IMR-90 (cell line): Measurements from ENCODE around the gene ZFYVE28. TPM values are rescaled to one million over a fixed set of nuclear protein-coding genes. Genes with fewer than 3 reads are reported as not detected.

Source experiments
- ATAC-seq: fragments of 200-7000 bp; cut with Tn5 transposase; 2 replicates; pipeline ENCODE4 v1.9.1; 2020; ENCODE audit warnings: low read depth, mild to moderate bottlenecking, moderate library complexity
- BruUV-seq: library from RNA; stranded (reverse); fragments of 400-500 nt; replicated peaks from 2 replicates; lab custom pipeline; 2021; lab: Mats Ljungman, UMichigan
- CTCF ChIA-PET: fragments of 300-600 bp; formaldehyde crosslinking; extraction: SDS; loops from one replicate; lab custom pipeline; 2021; ENCODE audit warnings: antibody characterized with exemption; lab: Yijun Ruan, JAX
- POLR2A ChIA-PET: fragments of 300-600 bp; sonication (Branson Sonifier 250); formaldehyde crosslinking; loops from one replicate; lab custom pipeline; 2022; ENCODE audit warnings: antibody characterized with exemption; ENCODE audit not compliant: unreplicated experiment; lab: Charles Lee
- DNase-seq: peaks from one replicate; pipeline ENCODE4 v3.0.0; 2013
- H2AFZ ChIP-seq: replicated peaks from 2 replicates; pipeline ENCODE3; 2013; ENCODE audit warnings: low read length, mild to moderate bottlenecking; ENCODE audit not compliant: poor library complexity
- H2AK5ac ChIP-seq: 2 replicates; pipeline ENCODE4 v1.6.1; 2013; ENCODE audit warnings: low read depth, low read length, inconsistent platforms
- H2AK9ac ChIP-seq: replicated peaks from 2 replicates; pipeline ENCODE3; 2013; ENCODE audit warnings: mild to moderate bottlenecking, low read depth, low read length, moderate library complexity; ENCODE audit not compliant: poor library complexity
- H2BK120ac ChIP-seq: 2 replicates; pipeline ENCODE4 v1.6.1; 2013; ENCODE audit warnings: low read depth, low read length, inconsistent platforms
- H2BK15ac ChIP-seq: 3 replicates; pipeline ENCODE4 v1.6.1; 2013; ENCODE audit warnings: low read depth, low read length, inconsistent platforms
- H2BK20ac ChIP-seq: 2 replicates; pipeline ENCODE4 v1.6.1; 2013; ENCODE audit warnings: low read depth, mild to moderate bottlenecking, inconsistent platforms, low read length, moderate library complexity
- H2BK5ac ChIP-seq: 2 replicates; pipeline ENCODE4 v1.6.1; 2013; ENCODE audit warnings: mild to moderate bottlenecking, low read depth, low read length, inconsistent platforms; ENCODE audit not compliant: poor library complexity, severe bottlenecking
- H3K14ac ChIP-seq: replicated peaks from 2 replicates; pipeline ENCODE4 v1.6.1; 2013; ENCODE audit warnings: low read depth, low read length, inconsistent platforms
- H3K18ac ChIP-seq: 2 replicates; pipeline ENCODE4 v1.6.1; 2013; ENCODE audit warnings: low read depth, low read length, control low read depth
- H3K23ac ChIP-seq: 2 replicates; pipeline ENCODE4 v1.6.1; 2013; ENCODE audit warnings: low read depth, low read length, inconsistent platforms
- H3K27ac ChIP-seq: 2 replicates; pipeline ENCODE4 v1.5.1; 2013; ENCODE audit warnings: mild to moderate bottlenecking, control low read depth, low read length; ENCODE audit not compliant: insufficient read depth
- H3K27me3 ChIP-seq: 2 replicates; pipeline ENCODE4 v1.6.1; 2013; ENCODE audit warnings: low read length; ENCODE audit not compliant: control insufficient read depth, insufficient read depth
- H3K36me3 ChIP-seq: 2 replicates; pipeline ENCODE4 v1.6.1; 2013; ENCODE audit warnings: low read length, mixed read lengths; ENCODE audit not compliant: control insufficient read depth, insufficient read depth
- H3K4ac ChIP-seq: 2 replicates; pipeline ENCODE4 v1.6.1; 2013; ENCODE audit warnings: low read depth, low read length, inconsistent platforms
- H3K4me1 ChIP-seq: 2 replicates; pipeline ENCODE4 v1.6.1; 2013; ENCODE audit warnings: low read length, mixed read lengths; ENCODE audit not compliant: control insufficient read depth, insufficient read depth
- H3K4me2 ChIP-seq: 2 replicates; pipeline ENCODE4 v1.6.1; 2013; ENCODE audit warnings: low read depth, mild to moderate bottlenecking, control low read depth, low read length, moderate library complexity
- H3K4me3 ChIP-seq: 2 replicates; pipeline ENCODE4 v1.5.1; 2013; ENCODE audit warnings: low read depth, mild to moderate bottlenecking, control low read depth, low read length, moderate library complexity; ENCODE audit not compliant: insufficient read depth
- H3K56ac ChIP-seq: 2 replicates; pipeline ENCODE4 v1.6.1; 2013; ENCODE audit warnings: low read length, inconsistent platforms; ENCODE audit not compliant: insufficient read depth; ENCODE audit errors: extremely low read depth
- H3K79me1 ChIP-seq, 2 experiments: 2 replicates each; pipeline ENCODE4 v1.6.1; 2013; ENCODE audit warnings: low read length in 2 of 2, inconsistent platforms in 1 of 2, low read depth in 1 of 2
- H3K9ac ChIP-seq: 2 replicates; pipeline ENCODE4 v1.6.1; 2013; ENCODE audit warnings: low read depth, low read length, control low read depth
- H3K9me1 ChIP-seq: 2 replicates; pipeline ENCODE4 v1.6.1; 2013; ENCODE audit warnings: low read length, inconsistent platforms; ENCODE audit not compliant: insufficient read depth
- H3K9me3 ChIP-seq: 2 replicates; pipeline ENCODE4 v1.6.1; 2013; ENCODE audit warnings: low read length; ENCODE audit not compliant: control insufficient read depth, insufficient read depth
- H4K20me1 ChIP-seq: 2 replicates; pipeline ENCODE4 v1.6.1; 2013; ENCODE audit warnings: low read length, inconsistent platforms; ENCODE audit not compliant: insufficient read depth
- H4K5ac ChIP-seq: 2 replicates; pipeline ENCODE4 v1.6.1; 2013; ENCODE audit warnings: mild to moderate bottlenecking, low read depth, low read length, control low read depth
- H4K8ac ChIP-seq, 2 experiments: 2 replicates each; pipeline ENCODE4 v1.6.1; 2013; ENCODE audit warnings: low read depth in 2 of 2, low read length in 2 of 2, control low read depth in 1 of 2, inconsistent platforms in 1 of 2
- H4K91ac ChIP-seq: 2 replicates; pipeline ENCODE4 v1.6.1; 2013; ENCODE audit warnings: low read depth, low read length, inconsistent platforms; ENCODE audit not compliant: insufficient read depth
- BHLHE40 ChIP-seq: fragments of 150-350 bp; IDR thresholded peaks from 2 replicates; pipeline ENCODE4 v1.6.1; 2016; ENCODE audit warnings: mild to moderate bottlenecking, low read depth, low read length
- CHD1 ChIP-seq: IDR thresholded peaks from 2 replicates; pipeline ENCODE4 v1.6.1; 2012; ENCODE audit warnings: low read depth, low read length, improper control_type of control experiment
- ELK1 ChIP-seq: fragments of 150-350 bp; IDR thresholded peaks from 2 replicates; pipeline ENCODE4 v1.6.1; 2016; ENCODE audit warnings: low read depth, mild to moderate bottlenecking, low read length, moderate library complexity, borderline replicate concordance
- FOS ChIP-seq: fragments of 150-350 bp; IDR thresholded peaks from 2 replicates; pipeline ENCODE4 v1.6.1; 2016; ENCODE audit warnings: low read depth, low read length
- MAFK ChIP-seq: IDR thresholded peaks from 2 replicates; pipeline ENCODE4 v1.6.1; 2012; ENCODE audit warnings: low read depth, low read length, improper control_type of control experiment
- MAZ ChIP-seq: IDR thresholded peaks from 2 replicates; pipeline ENCODE4 v1.6.1; 2012; ENCODE audit warnings: low read depth, mild to moderate bottlenecking, low read length, improper control_type of control experiment, moderate library complexity, borderline replicate concordance
- NFE2L2 ChIP-seq: fragments of 150-350 bp; IDR thresholded peaks from 2 replicates; pipeline ENCODE4 v1.6.1; 2016; ENCODE audit warnings: low read depth, mild to moderate bottlenecking, low read length
- POLR2A ChIP-seq: IDR thresholded peaks from 2 replicates; pipeline ENCODE4 v1.6.1; 2012; ENCODE audit warnings: mild to moderate bottlenecking, low read depth, low read length
- USF2 ChIP-seq: fragments of 150-350 bp; IDR thresholded peaks from 2 replicates; pipeline ENCODE4 v1.6.1; 2017; ENCODE audit warnings: mild to moderate bottlenecking, antibody characterized with exemption, low read length, low read depth
- WGBS, 2 experiments: methylation state at CpG; one replicate each; pipeline versions ENCODE4 v1.1.5 to v1.1.7; 2013; ENCODE audit warnings: missing lambda C conversion rate in 2 of 2; ENCODE audit not compliant: insufficient read length in 1 of 2; ENCODE audit errors: extremely low coverage in 2 of 2; 5-methylcytosine and 5-hydroxymethylcytosine counted together
- dilution Hi-C: fragments of 300-500 bp; cut with HindIII; formaldehyde crosslinking; loops from one replicate; pipeline ENCODE4 v1.14.3; 2018; ENCODE audit warnings: low sequenced_read_pairs; ENCODE audit not compliant: unreplicated experiment
- in situ Hi-C: fragments of 300-500 bp; cut with MboI; formaldehyde crosslinking; loops from 3 replicates; pipeline ENCODE4 v1.14.3; 2019; ENCODE audit warnings: low sequenced_read_pairs, inconsistent platforms, mixed read lengths
- intact Hi-C: fragments of 100-400 bp; cut with micrococcal nuclease; formaldehyde crosslinking; loops from 2 replicates; pipeline ENCODE4 v1.10.0; 2022
- polyA plus RNA-seq, 3 experiments: library from polyadenylated mRNA; depleted of rRNA; stranded (reverse); fragments of >200 nt; gene quantifications; 2 replicates each; pipeline ENCODE4 v1.2.3, GENCODE V29; 2012; ENCODE audit warnings: low replicate concordance in 1 of 3
- total RNA-seq: library from RNA; depleted of rRNA; stranded (reverse); fragments of >200 nt; gene quantifications from 2 replicates; pipeline ENCODE4 v1.2.3, GENCODE V29; 2012
- TF ChIP-seq, protein P1 (sequence below): conservative IDR thresholded peaks from 2 replicates; pipeline ENCODE4 v1.5.1; 2012; ENCODE audit warnings: mild to moderate bottlenecking, low read depth, low read length, improper control_type of control experiment

The ZFYVE28 gene
- total and polyA plus RNA-seq, 2 of the 4 experiments (the other 2 are of a cell fraction) = 0.36 to 1.2 TPM

- Histone ChIP-seq H3K4me2 (no peak overlapping the region), H3K4me3 (no peak overlapping the region), H3K56ac (no peak overlapping the region), H3K79me1 (no peaks in the 10 kb centered on the region), H2BK15ac (no peak overlapping the region), H4K91ac (no peak overlapping the region), H4K5ac (no peak overlapping the region), H3K14ac (no peak overlapping the region), H2AK5ac (no peak overlapping the region), H2BK5ac (no peak overlapping the region), H3K4ac (no peak overlapping the region), H3K4me1 (no peaks in the 10 kb centered on the region), H3K9ac (no peak overlapping the region), H4K20me1 (no peaks in the 10 kb centered on the region), H3K36me3 (no peaks in the 10 kb centered on the region), H3K9me3 (no peaks in the 10 kb centered on the region), H4K8ac (no peak overlapping the region), H2BK120ac (no peak overlapping the region), H3K9me1 (no peaks in the 10 kb centered on the region), H3K23ac (no peak overlapping the region), H2AFZ (no peak overlapping the region), H3K27ac (no peak overlapping the region), H3K27me3 (peaks cover 2% of the 10 kb centered on the region; the same call in 1 of the 2 replicates), H2BK20ac (no peak overlapping the region), H2AK9ac (no peak overlapping the region), H3K18ac (no peak overlapping the region)
- no TSS peak for BruUV-seq
- TF ChIP-seq MAFK (no peak), FOS (no peak), ELK1 (no peak), NFE2L2 (no peak), BHLHE40 (no peak), USF2 (no peak), MAZ (no peak), CHD1 (no peak), POLR2A (no peak)
- TF ChIP-seq, protein P1, sequence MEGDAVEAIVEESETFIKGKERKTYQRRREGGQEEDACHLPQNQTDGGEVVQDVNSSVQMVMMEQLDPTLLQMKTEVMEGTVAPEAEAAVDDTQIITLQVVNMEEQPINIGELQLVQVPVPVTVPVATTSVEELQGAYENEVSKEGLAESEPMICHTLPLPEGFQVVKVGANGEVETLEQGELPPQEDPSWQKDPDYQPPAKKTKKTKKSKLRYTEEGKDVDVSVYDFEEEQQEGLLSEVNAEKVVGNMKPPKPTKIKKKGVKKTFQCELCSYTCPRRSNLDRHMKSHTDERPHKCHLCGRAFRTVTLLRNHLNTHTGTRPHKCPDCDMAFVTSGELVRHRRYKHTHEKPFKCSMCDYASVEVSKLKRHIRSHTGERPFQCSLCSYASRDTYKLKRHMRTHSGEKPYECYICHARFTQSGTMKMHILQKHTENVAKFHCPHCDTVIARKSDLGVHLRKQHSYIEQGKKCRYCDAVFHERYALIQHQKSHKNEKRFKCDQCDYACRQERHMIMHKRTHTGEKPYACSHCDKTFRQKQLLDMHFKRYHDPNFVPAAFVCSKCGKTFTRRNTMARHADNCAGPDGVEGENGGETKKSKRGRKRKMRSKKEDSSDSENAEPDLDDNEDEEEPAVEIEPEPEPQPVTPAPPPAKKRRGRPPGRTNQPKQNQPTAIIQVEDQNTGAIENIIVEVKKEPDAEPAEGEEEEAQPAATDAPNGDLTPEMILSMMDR = no peak
- intact Hi-C loops = no loop called here
- ATAC-seq = no peak
- in situ Hi-C loops = no loop called here
- no peak for DNase-seq
- WGBS, 2 experiments = 91% methylated on average over 11 of the region's 30 CpGs; no CpG with 5 or more reads in 1 of the 2 experiments
- ChIA-PET POLR2A (no interaction called here), CTCF (interaction anchor here (1.1 kb wide), 1 partner anchor 582 kb away, joined by 6 read pairs; no protein-coding TSS in a partner anchor)
- dilution Hi-C loops = no loop called here
Observed at GRCh38 chr4:2276581-2277325, 141.7 kb downstream of the ZFYVE28 start.
